Liver (tissue), 9 donors: ENCODE results near the gene RAC2. TPM values are rescaled to one million over a fixed set of nuclear protein-coding genes. Genes with fewer than 3 reads are reported as not detected.

Experiments
- DNase-seq: peaks from one replicate; pipeline ENCODE4 v3.0.0-alpha.2; 2017; ENCODE audit warnings: low spot score
- H3K27ac ChIP-seq, 2 donors: one replicate each; pipeline ENCODE4 v1.7.0; 2013; ENCODE audit warnings: inconsistent platforms in 2 of 2, low read length in 2 of 2, control low read depth in 1 of 2, low read depth in 1 of 2, mild to moderate bottlenecking in 1 of 2
- H3K27me3 ChIP-seq, 4 donors: one replicate each; pipeline versions ENCODE4 v1.6.1 to v1.7.0; 2013; ENCODE audit warnings: low read length in 3 of 4, inconsistent platforms in 1 of 4, mild to moderate bottlenecking in 1 of 4, moderate library complexity in 1 of 4; ENCODE audit not compliant: control insufficient read depth in 4 of 4, insufficient read depth in 4 of 4
- H3K36me3 ChIP-seq, 4 donors: one replicate each; pipeline versions ENCODE4 v1.6.1 to v1.7.0; 2013; ENCODE audit warnings: low read length in 3 of 4, mild to moderate bottlenecking in 3 of 4, low read depth in 1 of 4, moderate library complexity in 1 of 4; ENCODE audit not compliant: control insufficient read depth in 4 of 4, insufficient read depth in 3 of 4
- H3K4me1 ChIP-seq, 4 donors: one replicate each; pipeline versions ENCODE4 v1.6.1 to v1.7.0; 2013; ENCODE audit warnings: low read length in 3 of 4, mild to moderate bottlenecking in 3 of 4, moderate library complexity in 1 of 4; ENCODE audit not compliant: control insufficient read depth in 4 of 4, insufficient read depth in 4 of 4
- H3K4me3 ChIP-seq, 3 donors: one replicate each; pipeline versions ENCODE4 v1.6.1 to v1.7.0; 2013; ENCODE audit warnings: low read length in 3 of 3, control low read depth in 1 of 3, low read depth in 1 of 3, mild to moderate bottlenecking in 1 of 3
- H3K9ac ChIP-seq, 2 donors: one replicate each; pipeline ENCODE4 v1.7.0; 2013; ENCODE audit warnings: low read length in 2 of 2, mild to moderate bottlenecking in 2 of 2, moderate library complexity in 2 of 2, control low read depth in 1 of 2, low read depth in 1 of 2
- H3K9me3 ChIP-seq, 4 donors: one replicate each; pipeline versions ENCODE4 v1.6.1 to v1.7.0; 2013; ENCODE audit warnings: low read length in 3 of 4; ENCODE audit not compliant: control insufficient read depth in 4 of 4
- CTCF ChIP-seq: fragments of 150-350 bp; IDR thresholded peaks from 2 replicates; pipeline ENCODE4 v1.5.1; 2017; ENCODE audit warnings: improper control_type of control experiment, low read depth, low read length; ENCODE audit not compliant: missing input control
- EGR1 ChIP-seq, 2 donors: IDR thresholded peaks; 2 replicates each; pipeline ENCODE4 v1.6.1; 2016 to 2018; ENCODE audit warnings: antibody characterized with exemption in 2 of 2, low read depth in 2 of 2
- FOXA1 ChIP-seq: IDR thresholded peaks from 2 replicates; pipeline ENCODE4 v1.6.1; 2016; ENCODE audit warnings: antibody characterized with exemption
- FOXA2 ChIP-seq: IDR thresholded peaks from 2 replicates; pipeline ENCODE4 v1.6.1; 2016; ENCODE audit warnings: antibody characterized with exemption
- GABPA ChIP-seq, 2 donors: IDR thresholded peaks in 1 of 2; conservative IDR thresholded peaks in 1 of 2; 2 replicates each; pipeline ENCODE4 v1.6.1; 2016; ENCODE audit warnings: antibody characterized with exemption in 2 of 2, mild to moderate bottlenecking in 1 of 2, moderate library complexity in 1 of 2
- HNF4A ChIP-seq, 2 donors: conservative IDR thresholded peaks; 2 replicates each; pipeline ENCODE4 v1.6.1; 2016; ENCODE audit warnings: antibody characterized with exemption in 2 of 2, mild to moderate bottlenecking in 2 of 2
- JUND ChIP-seq, 2 donors: IDR thresholded peaks; 2 replicates each; pipeline ENCODE4 v1.6.1; 2016; ENCODE audit warnings: antibody characterized with exemption in 2 of 2
- NR2F2 ChIP-seq: IDR thresholded peaks from 2 replicates; pipeline ENCODE4 v1.6.1; 2016; ENCODE audit warnings: antibody characterized with exemption
- RXRA ChIP-seq, 2 donors: IDR thresholded peaks; 2 replicates each; pipeline ENCODE4 v1.6.1; 2017 to 2018; ENCODE audit warnings: antibody characterized with exemption in 2 of 2, mild to moderate bottlenecking in 1 of 2
- SP1 ChIP-seq: IDR thresholded peaks from 2 replicates; pipeline ENCODE4 v1.6.1; 2018; ENCODE audit warnings: antibody characterized with exemption, mild to moderate bottlenecking
- TAF1 ChIP-seq: conservative IDR thresholded peaks from 2 replicates; pipeline ENCODE4 v1.6.1; 2016; ENCODE audit warnings: antibody characterized with exemption, mild to moderate bottlenecking
- YY1 ChIP-seq: IDR thresholded peaks from 2 replicates; pipeline ENCODE4 v1.6.1; 2016; ENCODE audit warnings: antibody characterized with exemption, mild to moderate bottlenecking
- WGBS: extraction: QIAGEN DNeasy Blood & Tissue Kit; methylation state at CpG from one replicate; pipeline ENCODE4 v1.1.7; 2013; 5-methylcytosine and 5-hydroxymethylcytosine counted together
- polyA plus RNA-seq, 2 donors: library from polyadenylated mRNA; stranded (reverse) in 1 of 2; unstranded in 1 of 2; fragments of 200-250 nt in 1 of 2; fragments of >200 nt in 1 of 2; fragmentation: Nextera tagmentation in 1 of 2; extraction: Ambion mirVana in 1 of 2; gene quantifications; one replicate each; pipeline versions ENCODE4 v1.2.1 to v1.2.3, GENCODE V29; 2013 to 2015
- total RNA-seq, 2 donors: library from RNA; depleted of rRNA; stranded (reverse); fragments of >200 nt; gene quantifications; one replicate each; pipeline ENCODE4 v1.2.3, GENCODE V29; 2014
- TF ChIP-seq, protein P1 (sequence below): IDR thresholded peaks from 2 replicates; pipeline ENCODE4 v1.6.1; 2016; ENCODE audit warnings: antibody characterized with exemption
- TF ChIP-seq, protein P2 (sequence below): IDR thresholded peaks from 2 replicates; pipeline ENCODE4 v1.6.1; 2016; ENCODE audit warnings: antibody characterized with exemption
- TF ChIP-seq, protein P3 (sequence below): IDR thresholded peaks from 2 replicates; pipeline ENCODE4 v1.6.1; 2016; ENCODE audit warnings: antibody characterized with exemption, mild to moderate bottlenecking
- donor health status: healthy.
- donor health status: healthy.
- donor health status: healthy.
- donor health status: healthy.
- donor health status: healthy.

Gene RAC2
- total and polyA plus RNA-seq, 4 donors: 4.0 to 15.0 (median 7.4) TPM

GRCh38 chr22:37239336-37240239, 4.5 kb downstream of the RAC2 start:
- no peak overlapping the region for H3K4me3 ChIP-seq
- H3K36me3 ChIP-seq: no peaks in the 10 kb centered on the region
- no peak for DNase-seq
- no peaks in the 10 kb centered on the region for H3K27me3 ChIP-seq
- 78% methylated on average over 10 of the region's 10 CpGs for WGBS
- TF ChIP-seq HNF4A (conservative IDR thresholded peaks at IDR 0.05): no peak
- no peak for TF ChIP-seq JUND (IDR thresholded peaks at IDR 0.05)
- no peak for TF ChIP-seq GABPA (IDR thresholded peaks at IDR 0.05 in 1 of 2, conservative IDR thresholded peaks at IDR 0.05 in 1 of 2)
- no peak for TF ChIP-seq RXRA (IDR thresholded peaks at IDR 0.05)
- TF ChIP-seq, protein P1, sequence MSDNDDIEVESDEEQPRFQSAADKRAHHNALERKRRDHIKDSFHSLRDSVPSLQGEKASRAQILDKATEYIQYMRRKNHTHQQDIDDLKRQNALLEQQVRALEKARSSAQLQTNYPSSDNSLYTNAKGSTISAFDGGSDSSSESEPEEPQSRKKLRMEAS: no peak
- TF ChIP-seq EGR1 (IDR thresholded peaks at IDR 0.05; ENCODE audit: low read depth in 2 of 2): no peak
- TF ChIP-seq, protein P2, sequence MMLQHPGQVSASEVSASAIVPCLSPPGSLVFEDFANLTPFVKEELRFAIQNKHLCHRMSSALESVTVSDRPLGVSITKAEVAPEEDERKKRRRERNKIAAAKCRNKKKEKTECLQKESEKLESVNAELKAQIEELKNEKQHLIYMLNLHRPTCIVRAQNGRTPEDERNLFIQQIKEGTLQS: no peak
- TF ChIP-seq FOXA2: no peak
- TF ChIP-seq SP1: no peak
- TF ChIP-seq TAF1: no peak
- TF ChIP-seq NR2F2: no peak
- no peak for TF ChIP-seq FOXA1
- TF ChIP-seq CTCF: no peak
- no peak for TF ChIP-seq YY1
- TF ChIP-seq, protein P3, sequence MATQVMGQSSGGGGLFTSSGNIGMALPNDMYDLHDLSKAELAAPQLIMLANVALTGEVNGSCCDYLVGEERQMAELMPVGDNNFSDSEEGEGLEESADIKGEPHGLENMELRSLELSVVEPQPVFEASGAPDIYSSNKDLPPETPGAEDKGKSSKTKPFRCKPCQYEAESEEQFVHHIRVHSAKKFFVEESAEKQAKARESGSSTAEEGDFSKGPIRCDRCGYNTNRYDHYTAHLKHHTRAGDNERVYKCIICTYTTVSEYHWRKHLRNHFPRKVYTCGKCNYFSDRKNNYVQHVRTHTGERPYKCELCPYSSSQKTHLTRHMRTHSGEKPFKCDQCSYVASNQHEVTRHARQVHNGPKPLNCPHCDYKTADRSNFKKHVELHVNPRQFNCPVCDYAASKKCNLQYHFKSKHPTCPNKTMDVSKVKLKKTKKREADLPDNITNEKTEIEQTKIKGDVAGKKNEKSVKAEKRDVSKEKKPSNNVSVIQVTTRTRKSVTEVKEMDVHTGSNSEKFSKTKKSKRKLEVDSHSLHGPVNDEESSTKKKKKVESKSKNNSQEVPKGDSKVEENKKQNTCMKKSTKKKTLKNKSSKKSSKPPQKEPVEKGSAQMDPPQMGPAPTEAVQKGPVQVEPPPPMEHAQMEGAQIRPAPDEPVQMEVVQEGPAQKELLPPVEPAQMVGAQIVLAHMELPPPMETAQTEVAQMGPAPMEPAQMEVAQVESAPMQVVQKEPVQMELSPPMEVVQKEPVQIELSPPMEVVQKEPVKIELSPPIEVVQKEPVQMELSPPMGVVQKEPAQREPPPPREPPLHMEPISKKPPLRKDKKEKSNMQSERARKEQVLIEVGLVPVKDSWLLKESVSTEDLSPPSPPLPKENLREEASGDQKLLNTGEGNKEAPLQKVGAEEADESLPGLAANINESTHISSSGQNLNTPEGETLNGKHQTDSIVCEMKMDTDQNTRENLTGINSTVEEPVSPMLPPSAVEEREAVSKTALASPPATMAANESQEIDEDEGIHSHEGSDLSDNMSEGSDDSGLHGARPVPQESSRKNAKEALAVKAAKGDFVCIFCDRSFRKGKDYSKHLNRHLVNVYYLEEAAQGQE: no peak
- H3K9ac ChIP-seq: no peak overlapping the region
- H3K9me3 ChIP-seq: no peaks in the 10 kb centered on the region
- H3K27ac ChIP-seq: no peak overlapping the region
- H3K4me1 ChIP-seq: peaks cover 0 to 3% (median 0%) of the 10 kb centered on the region in 4 donors
